Measurements from ENCODE around the gene SPOPL.
"Not testable (repeated sequence)": the region's sequence is repeated elsewhere in the genome, so short reads cannot be mapped to it uniquely, and the experiment has no call there.

The SPOPL gene

GRCh38 chr2:138495384-138495783 is 6.2 kb upstream of the SPOPL start:
- DNase-seq = no peak

GRCh38 chr2:138496096-138496651 is 5.4 kb upstream of the SPOPL start:
- DNase-seq = no peak

GRCh38 chr2:138497294-138497693 is 4.3 kb upstream of the SPOPL start:
- DNase-seq = no peak

GRCh38 chr2:138499684-138500083 is 1.9 kb upstream of the SPOPL start:
- no peak for DNase-seq

- DNase-seq = peak in 1 of 2 experiments; percentile 28
Measured at GRCh38 chr2:138500592-138501424, 762 bp upstream of the SPOPL start.

- peak in 1 of 2 experiments; percentile 36 for DNase-seq
Measured at GRCh38 chr2:138502255-138503086, 901 bp downstream of the SPOPL start.

GRCh38 chr2:138503087-138503442 is 1.5 kb downstream of the SPOPL start:
- no peak for DNase-seq

GRCh38 chr2:138503652-138504051 is 2.1 kb downstream of the SPOPL start:
- no peak for DNase-seq

- no peak for DNase-seq
Measured at GRCh38 chr2:138504092-138504491, 2.5 kb downstream of the SPOPL start.

- no peak for DNase-seq
Measured at GRCh38 chr2:138504546-138505235, 3.1 kb downstream of the SPOPL start.

GRCh38 chr2:138507267-138507666 is 5.7 kb downstream of the SPOPL start:
- peak; percentile 22 to 79 for DNase-seq

- no peak for DNase-seq
Measured at GRCh38 chr2:138510319-138510718, 8.7 kb downstream of the SPOPL start.

- DNase-seq = no peak
Measured at GRCh38 chr2:138512672-138513071, 11.1 kb downstream of the SPOPL start.

GRCh38 chr2:138514173-138514572 is 12.6 kb downstream of the SPOPL start:
- no peak for DNase-seq

GRCh38 chr2:138515092-138515491 is 13.5 kb downstream of the SPOPL start:
- DNase-seq = no peak

GRCh38 chr2:138516030-138516704 is 14.6 kb downstream of the SPOPL start:
- no peak for DNase-seq

- DNase-seq = no peak
Measured at GRCh38 chr2:138518860-138519259, 17.3 kb downstream of the SPOPL start.

GRCh38 chr2:138521821-138522220 is 20.3 kb downstream of the SPOPL start:
- DNase-seq = no peak

GRCh38 chr2:138522556-138522955 is 21.0 kb downstream of the SPOPL start:
- no peak for DNase-seq

- DNase-seq = not testable (repeated sequence)
Measured at GRCh38 chr2:138523018-138523672, 21.6 kb downstream of the SPOPL start.

- not testable (repeated sequence) for DNase-seq
Measured at GRCh38 chr2:138523673-138524042, 22.1 kb downstream of the SPOPL start.

- DNase-seq = not testable (repeated sequence)
Measured at GRCh38 chr2:138524353-138524752, 22.8 kb downstream of the SPOPL start.
